ENCODE results near the gene FNDC7. TPM values are rescaled to one million over a fixed set of nuclear protein-coding genes. Genes with fewer than 3 reads are reported as not detected.

Gene FNDC7
- total and polyA plus RNA-seq, 9 of the 15 experiments (the other 6 are each of a cell fraction or from before 2014, with no cell fraction given): not detected

DNA sequence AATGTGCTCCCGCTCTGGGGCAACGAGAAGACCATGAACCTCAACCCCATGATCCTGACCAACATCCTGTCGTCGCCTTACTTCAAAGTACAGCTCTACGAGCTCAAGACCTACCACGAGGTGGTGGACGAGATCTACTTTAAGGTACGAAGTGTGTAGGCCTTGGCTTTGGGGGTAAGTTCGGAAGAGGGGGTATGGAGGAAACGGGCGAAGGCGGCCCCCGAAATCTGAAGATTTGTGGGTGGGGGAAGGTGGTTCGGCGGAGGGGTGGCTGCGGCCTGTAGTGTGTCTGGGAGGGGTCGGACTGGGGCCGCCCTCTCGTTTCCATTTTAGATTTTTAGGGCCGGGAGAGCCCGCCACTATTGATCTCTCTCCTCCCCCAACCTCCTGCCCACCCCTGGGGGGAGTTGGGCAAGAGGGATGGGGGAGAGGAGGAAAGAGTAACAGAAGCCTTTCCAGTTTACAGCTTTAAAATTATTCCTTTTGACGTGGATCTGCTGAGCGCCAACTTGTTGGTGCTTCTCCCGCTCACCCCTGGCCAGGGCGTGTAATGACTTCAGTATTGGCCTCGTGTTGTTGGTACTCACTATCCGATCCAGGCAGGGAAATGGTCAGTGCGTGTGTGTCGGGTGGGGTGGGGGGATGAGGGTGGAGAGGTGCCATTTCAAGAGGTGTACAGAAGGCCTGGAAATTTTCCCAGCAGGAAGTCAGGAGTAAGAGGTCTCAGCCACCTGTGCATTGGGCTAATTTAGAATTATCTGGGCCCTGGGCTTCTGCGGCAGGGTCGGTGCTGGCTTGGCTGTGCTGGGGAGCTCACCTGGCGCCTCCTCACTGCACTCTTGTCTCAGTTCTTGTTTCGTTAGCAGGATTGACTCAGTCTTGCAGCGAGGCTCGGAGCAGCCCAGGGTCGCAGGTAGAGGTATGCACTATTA lies 19.7 kb upstream of the FNDC7 start (continued):
- TF ChIP-seq TSC22D4 (tag; IDR thresholded peaks at IDR 0.05): no peak
- TF ChIP-seq, protein P1, sequence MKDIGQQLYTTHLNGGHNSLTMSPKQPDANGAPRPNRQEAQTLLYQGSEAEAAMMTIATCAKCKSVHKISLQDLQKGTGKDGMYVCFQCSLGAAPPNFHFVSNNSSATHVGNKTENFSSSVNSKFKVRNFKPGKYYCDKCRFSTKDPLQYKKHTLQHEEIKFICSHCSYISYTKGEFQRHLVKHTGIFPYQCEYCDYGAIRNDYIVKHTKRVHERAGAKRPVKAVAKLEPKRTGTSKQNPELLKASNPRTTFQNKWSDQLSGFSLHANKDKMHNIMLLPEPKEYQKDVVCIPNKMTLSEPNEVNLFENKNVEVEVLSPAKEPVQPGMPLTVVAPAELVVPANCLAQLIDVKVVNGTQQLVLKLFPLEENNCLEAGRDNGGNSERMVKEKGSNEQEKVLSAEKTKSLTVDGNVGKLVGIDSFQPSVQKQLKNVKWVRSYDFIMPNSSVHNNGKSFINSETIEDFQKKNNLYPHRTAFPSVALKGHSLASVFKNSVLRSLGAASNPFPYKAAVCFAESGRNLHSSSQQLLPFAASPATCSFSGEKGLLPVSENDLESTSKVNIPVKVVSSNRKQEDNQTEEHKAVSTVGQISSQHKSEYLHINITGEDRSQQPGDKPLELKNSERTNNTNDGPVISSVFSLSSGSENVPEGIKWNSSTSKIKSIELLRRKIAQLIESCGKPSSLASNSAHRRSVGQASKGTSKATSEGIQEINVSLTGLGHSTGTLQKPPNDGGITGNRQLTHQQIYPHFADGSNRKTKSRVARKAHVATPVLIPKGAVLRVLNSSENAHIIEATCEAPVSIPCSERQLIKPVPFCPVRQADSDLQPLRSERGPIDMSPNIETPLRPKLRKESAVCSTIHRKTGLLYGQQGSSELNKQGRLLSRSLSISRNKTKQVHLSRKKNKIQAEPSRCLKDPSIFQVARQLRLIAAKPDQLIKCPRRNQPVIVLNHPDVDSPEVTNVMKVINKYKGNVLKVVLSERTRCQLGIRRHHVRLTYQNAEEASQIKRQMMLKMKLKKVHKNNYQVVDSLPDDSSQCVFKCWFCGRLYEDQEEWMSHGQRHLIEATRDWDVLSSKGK (CRISPR knock-in tag; IDR thresholded peaks at IDR 0.05): no peak
- peak; percentile 43 to 44 for TF ChIP-seq RAD21 (CRISPR knock-in tag; conservative IDR thresholded peaks at IDR 0.05 in 1 of 2, IDR thresholded peaks at IDR 0.05 in 1 of 2)
- TF ChIP-seq, protein P2, sequence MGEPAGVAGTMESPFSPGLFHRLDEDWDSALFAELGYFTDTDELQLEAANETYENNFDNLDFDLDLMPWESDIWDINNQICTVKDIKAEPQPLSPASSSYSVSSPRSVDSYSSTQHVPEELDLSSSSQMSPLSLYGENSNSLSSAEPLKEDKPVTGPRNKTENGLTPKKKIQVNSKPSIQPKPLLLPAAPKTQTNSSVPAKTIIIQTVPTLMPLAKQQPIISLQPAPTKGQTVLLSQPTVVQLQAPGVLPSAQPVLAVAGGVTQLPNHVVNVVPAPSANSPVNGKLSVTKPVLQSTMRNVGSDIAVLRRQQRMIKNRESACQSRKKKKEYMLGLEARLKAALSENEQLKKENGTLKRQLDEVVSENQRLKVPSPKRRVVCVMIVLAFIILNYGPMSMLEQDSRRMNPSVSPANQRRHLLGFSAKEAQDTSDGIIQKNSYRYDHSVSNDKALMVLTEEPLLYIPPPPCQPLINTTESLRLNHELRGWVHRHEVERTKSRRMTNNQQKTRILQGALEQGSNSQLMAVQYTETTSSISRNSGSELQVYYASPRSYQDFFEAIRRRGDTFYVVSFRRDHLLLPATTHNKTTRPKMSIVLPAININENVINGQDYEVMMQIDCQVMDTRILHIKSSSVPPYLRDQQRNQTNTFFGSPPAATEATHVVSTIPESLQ (CRISPR knock-in tag; IDR thresholded peaks at IDR 0.05): peak; percentile 79
- 0 out of 2 replicates have a peak, but pooled peaks have one; percentile 68 for TF ChIP-seq FOXK1 (CRISPR knock-in tag; IDR thresholded peaks at IDR 0.05; ENCODE audit: borderline replicate concordance)
- peak; percentile 40 for TF ChIP-seq SAP30 (IDR thresholded peaks at IDR 0.05; ENCODE audit: borderline replicate concordance, insufficient read depth, low read depth, low read length, poor library complexity, severe bottlenecking)
- TF ChIP-seq TOE1 (IDR thresholded peaks at IDR 0.05; ENCODE audit: borderline replicate concordance): no peak
- peak; percentile 72; the same call in 1 of the 2 replicates for TF ChIP-seq TOE1 (CRISPR knock-in tag; IDR thresholded peaks at IDR 0.05; ENCODE audit: borderline replicate concordance, low read depth)
- TF ChIP-seq KAT7 (CRISPR knock-in tag; IDR thresholded peaks at IDR 0.05; ENCODE audit: borderline replicate concordance): 0 out of 2 replicates have a peak, but pooled peaks have one; percentile 5
- no peak for TF ChIP-seq CREB1 (IDR thresholded peaks at IDR 0.05)
- 0 out of 2 replicates have a peak, but pooled peaks have one; percentile 18 for TF ChIP-seq CREB1 (CRISPR knock-in tag; IDR thresholded peaks at IDR 0.05)
- 0 out of 2 replicates have a peak, but pooled peaks have one; percentile 12 for TF ChIP-seq SMARCE1 (IDR thresholded peaks at IDR 0.05)
- TF ChIP-seq, protein P3, sequence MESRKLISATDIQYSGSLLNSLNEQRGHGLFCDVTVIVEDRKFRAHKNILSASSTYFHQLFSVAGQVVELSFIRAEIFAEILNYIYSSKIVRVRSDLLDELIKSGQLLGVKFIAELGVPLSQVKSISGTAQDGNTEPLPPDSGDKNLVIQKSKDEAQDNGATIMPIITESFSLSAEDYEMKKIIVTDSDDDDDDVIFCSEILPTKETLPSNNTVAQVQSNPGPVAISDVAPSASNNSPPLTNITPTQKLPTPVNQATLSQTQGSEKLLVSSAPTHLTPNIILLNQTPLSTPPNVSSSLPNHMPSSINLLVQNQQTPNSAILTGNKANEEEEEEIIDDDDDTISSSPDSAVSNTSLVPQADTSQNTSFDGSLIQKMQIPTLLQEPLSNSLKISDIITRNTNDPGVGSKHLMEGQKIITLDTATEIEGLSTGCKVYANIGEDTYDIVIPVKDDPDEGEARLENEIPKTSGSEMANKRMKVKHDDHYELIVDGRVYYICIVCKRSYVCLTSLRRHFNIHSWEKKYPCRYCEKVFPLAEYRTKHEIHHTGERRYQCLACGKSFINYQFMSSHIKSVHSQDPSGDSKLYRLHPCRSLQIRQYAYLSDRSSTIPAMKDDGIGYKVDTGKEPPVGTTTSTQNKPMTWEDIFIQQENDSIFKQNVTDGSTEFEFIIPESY (CRISPR knock-in tag; IDR thresholded peaks at IDR 0.05): peak; percentile 67; the same call in 1 of the 2 replicates
- TF ChIP-seq ETV1 (tag; conservative IDR thresholded peaks at IDR 0.05; ENCODE audit: low read depth): 0 out of 2 replicates have a peak, but pooled peaks have one; percentile 6
